GM21447 (cell line): Measurements from ENCODE around the gene IFNGR2.
A peak's percentile ranks its signal among the peaks of the same experiment; 100 is the strongest.
"Not testable (repeated sequence)": the region's sequence is repeated elsewhere in the genome, so short reads cannot be mapped to it uniquely, and the experiment has no call there.

Experiments
- ATAC-seq: cut with Tn5 transposase; IDR thresholded peaks from one replicate; pipeline ENCODE4 v1.9.1; 2021; ENCODE audit not compliant: unreplicated experiment

IFNGR2 gene

GRCh38 chr21:33403128-33403785 lies at the start of gene IFNGR2:
TSS of gene IFNGR2 (plus strand) at chr21:33403413. CDS start at chr21:33403544, 131 bp downstream.
- ATAC-seq, result no peak

DNA sequence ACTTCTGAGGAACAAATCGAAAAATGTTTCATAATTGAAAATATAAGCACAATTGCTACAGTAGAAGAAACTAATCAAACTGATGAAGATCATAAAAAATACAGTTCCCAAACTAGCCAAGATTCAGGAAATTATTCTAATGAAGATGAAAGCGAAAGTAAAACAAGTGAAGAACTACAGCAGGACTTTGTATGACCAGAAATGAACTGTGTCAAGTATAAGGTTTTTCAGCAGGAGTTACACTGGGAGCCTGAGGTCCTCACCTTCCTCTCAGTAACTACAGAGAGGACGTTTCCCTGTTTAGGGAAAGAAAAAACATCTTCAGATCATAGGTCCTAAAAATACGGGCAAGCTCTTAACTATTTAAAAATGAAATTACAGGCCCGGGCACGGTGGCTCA lies 47.9 kb upstream of the IFNGR2 start:
- no peak for ATAC-seq

DNA sequence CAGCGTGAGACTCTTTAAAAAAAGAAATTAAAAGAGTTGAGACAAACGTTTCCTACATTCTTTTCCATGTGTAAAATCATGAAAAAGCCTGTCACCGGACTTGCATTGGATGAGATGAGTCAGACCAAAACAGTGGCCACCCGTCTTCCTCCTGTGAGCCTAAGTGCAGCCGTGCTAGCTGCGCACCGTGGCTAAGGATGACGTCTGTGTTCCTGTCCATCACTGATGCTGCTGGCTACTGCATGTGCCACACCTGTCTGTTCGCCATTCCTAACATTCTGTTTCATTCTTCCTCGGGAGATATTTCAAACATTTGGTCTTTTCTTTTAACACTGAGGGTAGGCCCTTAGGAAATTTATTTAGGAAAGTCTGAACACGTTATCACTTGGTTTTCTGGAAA lies 47.2 kb upstream of the IFNGR2 start:
- no peak for ATAC-seq

GRCh38 chr21:33357177-33357576 lies 46.0 kb upstream of the IFNGR2 start:
- ATAC-seq, result no peak

- ATAC-seq, result no peak
These were observed 43.8 kb upstream of the IFNGR2 start for GRCh38 chr21:33359446-33359845.

DNA sequence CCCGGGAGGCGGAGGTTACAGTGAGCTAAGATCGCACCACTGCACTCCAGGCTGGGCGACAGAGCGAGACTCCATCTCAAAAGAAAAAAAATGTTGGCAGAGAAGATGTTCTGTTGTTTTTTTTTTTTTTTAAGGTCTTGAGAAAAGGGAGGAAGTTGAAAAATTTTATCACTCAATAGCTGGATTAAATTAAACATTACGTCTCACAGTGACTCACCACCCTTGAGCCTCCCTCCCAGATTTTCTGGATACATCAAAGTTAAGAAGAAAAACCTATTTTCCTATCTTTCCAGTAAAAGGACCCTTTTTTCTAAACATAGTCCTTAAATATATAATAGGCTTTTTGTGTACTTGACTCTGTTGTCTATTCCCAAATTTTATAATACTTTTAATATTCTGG lies 42.9 kb upstream of the IFNGR2 start:
- ATAC-seq, result no peak

DNA sequence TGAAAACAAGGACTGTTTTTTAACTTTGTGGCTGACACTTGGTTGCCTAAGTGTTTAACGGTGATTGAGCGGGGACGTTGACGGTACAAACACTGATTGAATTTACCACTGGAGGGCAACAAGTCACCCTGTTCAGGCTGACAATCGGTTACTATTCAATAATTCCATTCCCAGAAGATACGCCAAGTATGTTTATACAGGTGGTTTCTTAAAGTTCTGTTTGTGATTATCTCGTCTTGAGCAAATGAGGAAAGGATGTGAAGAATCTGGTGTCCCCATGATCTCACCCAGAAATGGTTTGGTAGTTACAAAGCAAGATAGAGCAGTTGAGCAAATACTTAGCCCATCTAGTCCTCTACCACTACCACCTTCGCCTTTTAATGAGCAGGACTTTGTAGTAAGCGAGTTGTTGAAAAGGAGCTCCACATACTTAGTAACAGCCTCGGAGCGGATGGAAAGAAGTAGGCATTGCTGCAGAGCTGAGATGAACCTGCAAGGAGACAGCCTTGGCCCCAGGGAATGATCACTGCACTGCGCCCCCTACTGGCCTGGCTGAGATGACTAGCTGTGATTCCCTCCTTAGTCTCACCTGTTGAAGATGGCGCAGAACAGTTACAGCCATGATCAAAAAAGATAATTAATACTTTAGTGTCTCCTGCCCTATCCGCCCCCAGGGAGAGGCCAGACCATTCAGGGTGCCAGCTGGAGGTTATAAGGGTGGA lies 42.2 kb upstream of the IFNGR2 start:
- peak; percentile 52 for ATAC-seq

- ATAC-seq, result no peak
These were observed 41.1 kb upstream of the IFNGR2 start for GRCh38 chr21:33362044-33362555.

DNA sequence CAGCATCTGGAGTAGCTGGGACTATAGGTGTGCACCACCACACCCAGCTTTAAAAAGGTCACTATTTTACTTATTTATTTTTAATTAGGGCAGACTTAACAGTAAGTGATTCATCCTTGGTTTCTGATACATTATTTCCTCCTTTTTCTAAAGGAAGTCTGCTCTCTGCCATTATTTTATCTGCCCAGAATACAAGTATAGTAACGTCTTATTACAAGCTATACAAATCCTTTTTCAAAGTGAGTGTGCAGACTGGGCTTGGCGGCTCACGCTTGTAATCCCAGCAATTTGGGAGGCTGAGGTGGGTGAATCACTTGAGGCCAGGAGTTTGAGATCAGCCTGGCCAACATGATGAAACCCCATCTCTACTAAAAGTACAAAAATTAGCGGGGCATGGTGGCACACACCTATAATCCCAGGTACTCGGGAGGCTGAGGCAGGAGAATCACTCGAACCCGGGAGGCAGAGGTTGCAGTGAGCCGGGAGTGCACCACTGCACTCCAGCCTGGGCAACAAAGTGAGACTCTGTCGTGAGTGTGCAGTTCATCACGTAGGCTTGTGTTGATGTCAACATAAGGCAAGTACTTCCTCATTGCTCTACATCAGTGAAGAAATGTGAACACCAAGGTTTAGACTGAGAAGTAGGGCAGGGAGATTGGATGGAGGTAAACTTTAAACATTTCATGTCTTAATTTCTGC lies 39.2 kb upstream of the IFNGR2 start:
- ATAC-seq, result not testable (repeated sequence)

- no peak for ATAC-seq
These were observed 38.4 kb upstream of the IFNGR2 start for GRCh38 chr21:33364830-33365229.

GRCh38 chr21:33367309-33367973 lies 35.8 kb upstream of the IFNGR2 start:
- no peak for ATAC-seq

DNA sequence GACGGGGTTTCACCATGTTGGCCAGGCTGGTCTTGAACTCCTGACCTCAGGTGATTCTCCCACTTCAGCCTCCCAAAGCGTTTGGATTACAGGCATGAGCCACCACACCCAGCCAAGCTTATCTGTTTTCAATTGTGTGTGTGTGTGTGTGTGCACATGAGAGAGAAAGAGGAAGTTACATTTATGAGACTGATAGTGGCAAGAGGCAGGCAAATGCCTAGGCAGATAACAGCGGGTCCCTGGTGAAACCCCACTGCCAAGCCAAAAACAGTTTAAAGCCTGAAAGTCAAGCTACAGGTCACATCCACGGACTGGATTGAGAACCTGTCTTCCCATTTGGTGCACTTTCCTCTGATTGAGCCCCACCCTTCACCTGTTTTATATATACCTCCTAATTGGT lies 35.1 kb upstream of the IFNGR2 start:
- ATAC-seq, result no peak

GRCh38 chr21:33368576-33368975 lies 34.6 kb upstream of the IFNGR2 start:
- ATAC-seq, result no peak

DNA sequence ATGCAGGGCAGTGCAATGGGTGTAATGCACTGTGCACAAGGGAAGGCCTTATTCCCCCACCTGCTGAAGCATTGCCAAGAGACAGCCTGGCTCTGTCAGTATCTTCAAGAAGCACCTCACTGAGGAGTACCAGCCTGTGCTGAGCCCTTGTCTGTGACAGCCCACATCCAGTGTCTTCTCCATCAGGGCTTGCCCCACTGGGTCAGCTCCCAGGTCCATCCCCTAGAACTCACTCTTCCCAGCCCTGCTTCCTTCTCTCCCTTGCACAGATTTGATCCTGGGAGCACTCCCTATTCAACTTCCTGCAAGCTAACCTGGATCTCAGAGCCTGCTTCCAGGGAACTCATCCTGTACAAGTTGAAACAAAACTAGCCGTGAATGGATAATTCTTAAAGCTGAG lies 33.6 kb upstream of the IFNGR2 start:
- ATAC-seq, result no peak

GRCh38 chr21:33370305-33370704 lies 32.9 kb upstream of the IFNGR2 start:
- no peak for ATAC-seq

DNA sequence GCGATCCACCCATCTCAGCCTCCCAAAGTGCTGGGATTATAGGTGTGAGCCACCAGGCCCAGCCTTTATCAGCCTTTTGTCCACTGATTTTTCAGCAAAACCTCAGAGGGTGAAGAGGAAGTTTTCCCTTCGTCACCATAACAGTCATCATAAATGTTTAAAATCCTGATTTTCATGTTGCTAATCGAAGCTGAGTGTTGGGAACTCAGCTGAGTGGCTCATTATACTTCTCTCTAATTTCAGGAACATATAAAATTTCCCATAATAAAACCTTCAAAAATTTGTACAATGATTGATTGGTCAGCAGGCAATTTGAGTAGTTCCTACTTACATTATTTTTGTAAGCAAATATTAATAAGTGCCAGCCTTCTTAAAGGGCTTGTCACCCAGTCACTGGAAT lies 31.8 kb upstream of the IFNGR2 start:
- ATAC-seq, result no peak

GRCh38 chr21:33372582-33372981 lies 30.6 kb upstream of the IFNGR2 start:
- ATAC-seq, result no peak

DNA sequence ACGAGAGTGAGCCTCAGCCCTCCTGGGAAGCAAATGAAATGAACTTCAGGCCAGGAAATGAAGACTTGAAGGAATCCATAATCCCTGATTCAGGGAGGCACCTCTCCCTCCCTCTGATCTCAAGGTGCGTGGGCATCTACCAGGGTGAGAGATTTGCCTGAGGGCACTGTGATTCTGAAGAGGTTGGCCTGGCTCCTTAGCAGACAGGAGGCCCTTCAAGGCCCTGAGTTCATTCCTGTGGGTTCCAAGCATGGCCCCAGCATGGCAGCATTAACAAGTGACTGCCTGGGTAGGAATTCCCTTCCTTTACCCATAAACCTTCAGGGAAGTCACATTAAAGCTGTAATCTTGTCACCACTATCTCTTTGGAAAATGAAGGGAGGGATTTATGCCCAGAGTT lies 29.8 kb upstream of the IFNGR2 start:
- ATAC-seq, result no peak

- ATAC-seq, result no peak
These were observed 29.1 kb upstream of the IFNGR2 start for GRCh38 chr21:33374080-33374449.

GRCh38 chr21:33374450-33375096 lies 28.6 kb upstream of the IFNGR2 start:
- peak; percentile 57 for ATAC-seq

GRCh38 chr21:33375101-33375644 lies 28.0 kb upstream of the IFNGR2 start:
- no peak for ATAC-seq
